ENCODE measurements around the gene SLC38A6. TPM values are rescaled to one million over a fixed set of nuclear protein-coding genes. Genes with fewer than 3 reads are reported as not detected.

The SLC38A6 gene
- total and polyA plus RNA-seq, 3 experiments from 2014 or later: 4.1 to 7.4 (median 5.8) TPM

DNA sequence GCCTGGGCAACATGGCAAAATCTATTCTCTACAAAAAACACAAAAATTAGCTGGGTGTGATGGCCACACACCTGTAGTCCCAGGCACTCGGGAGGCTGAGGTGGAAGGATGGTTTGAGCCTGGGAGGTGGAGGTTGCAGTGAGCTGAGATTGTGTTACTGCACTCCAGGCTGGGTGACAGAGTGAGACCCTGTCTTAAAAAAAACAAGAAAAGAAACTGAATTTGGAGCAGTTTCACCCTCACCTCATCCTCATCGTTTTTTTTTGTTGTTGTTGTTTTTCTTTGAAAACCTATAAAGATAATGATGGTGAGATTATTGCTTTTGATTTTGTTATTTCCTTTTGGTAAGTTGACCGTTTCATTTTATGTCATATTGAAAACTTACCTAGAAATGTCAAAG lies 60.7 kb downstream of the SLC38A6 start:
- CTCF ChIA-PET: no interaction called here
- Mint-ChIP-seq H3K4me1 (no peaks in the 10 kb centered on the region), H3K27me3 (no peaks in the 10 kb centered on the region), H3K36me3 (peaks cover 0 to 4% (median 3%) of the 10 kb centered on the region in 3 donors), H3K4me3 (no peak overlapping the region), H3K9me3 (no peaks in the 10 kb centered on the region), H3K27ac (peak overlapping the region in 1 of 8 donors; percentile 83)
- DNase-seq: no peak
- POLR2A ChIA-PET: no interaction called here
- Histone ChIP-seq H3K9me3 (ENCODE audit: low read length) (no peaks in the 10 kb centered on the region), H3K36me3 (ENCODE audit: insufficient read depth, low read length) (no peaks in the 10 kb centered on the region), H3K4me1 (ENCODE audit: insufficient read depth, low read length) (no peaks in the 10 kb centered on the region), H3K27me3 (ENCODE audit: insufficient read depth, low read length, poor library complexity, severe bottlenecking) (no peaks in the 10 kb centered on the region), H3K4me3 (ENCODE audit: low read length) (no peak overlapping the region), H3K27ac (ENCODE audit: low read depth, low read length) (no peak overlapping the region)

DNA sequence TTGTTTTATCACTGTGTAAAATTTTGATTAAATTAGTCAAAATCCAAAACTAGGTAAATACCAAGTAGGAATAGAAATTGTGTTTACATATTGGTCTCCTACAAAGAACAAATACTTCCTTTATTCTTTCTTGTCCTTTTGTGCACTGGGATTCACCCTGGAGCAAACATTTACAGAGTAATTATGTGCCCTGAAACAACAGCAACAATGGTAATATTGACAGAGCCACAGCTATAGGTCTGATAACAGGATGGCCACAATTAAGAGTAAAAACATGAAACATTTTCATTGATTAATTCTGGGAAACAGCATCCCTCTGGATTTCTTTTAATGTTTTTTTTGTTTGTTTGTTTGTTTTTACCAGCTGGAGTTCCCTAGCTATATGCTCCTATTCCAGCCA lies 61.2 kb downstream of the SLC38A6 start:
- Histone ChIP-seq H3K9me3 (ENCODE audit: low read length) (no peaks in the 10 kb centered on the region), H3K27ac (ENCODE audit: low read depth, low read length) (no peak overlapping the region), H3K4me1 (ENCODE audit: insufficient read depth, low read length) (no peaks in the 10 kb centered on the region), H3K36me3 (ENCODE audit: insufficient read depth, low read length) (no peaks in the 10 kb centered on the region), H3K27me3 (ENCODE audit: insufficient read depth, low read length, poor library complexity, severe bottlenecking) (no peaks in the 10 kb centered on the region), H3K4me3 (ENCODE audit: low read length) (no peak overlapping the region)
- no peak for DNase-seq
- peaks cover 0 to 4% (median 3%) of the 10 kb centered on the region in 3 donors for H3K36me3 Mint-ChIP-seq
- CTCF ChIA-PET: no interaction called here
- POLR2A ChIA-PET: no interaction called here
- H3K4me1 Mint-ChIP-seq: no peaks in the 10 kb centered on the region
- no peak overlapping the region for H3K4me3 Mint-ChIP-seq
- H3K27me3 Mint-ChIP-seq: no peaks in the 10 kb centered on the region
- no peak overlapping the region for H3K27ac Mint-ChIP-seq
- H3K9me3 Mint-ChIP-seq: no peaks in the 10 kb centered on the region

DNA sequence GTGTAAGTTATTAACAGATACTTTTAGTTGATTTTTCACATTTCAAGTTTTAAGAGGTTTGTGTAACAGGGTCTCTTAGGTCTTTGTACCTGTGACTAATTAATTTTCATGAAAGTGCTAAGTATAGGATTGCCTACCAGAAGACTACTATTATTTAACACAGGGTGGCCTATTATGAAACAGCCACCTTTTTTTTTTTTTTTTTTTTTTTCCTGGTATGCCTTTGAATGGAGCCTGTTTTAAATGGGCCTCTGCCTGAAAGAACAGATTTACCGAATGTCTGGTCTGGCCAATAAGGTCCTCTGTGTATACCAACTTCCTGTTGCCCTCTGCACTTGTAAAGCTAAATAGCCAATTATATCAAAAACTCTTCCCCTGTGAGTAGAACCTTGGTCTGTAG lies 62.5 kb downstream of the SLC38A6 start:
- Mint-ChIP-seq H3K4me3 (no peak overlapping the region), H3K27me3 (no peaks in the 10 kb centered on the region), H3K4me1 (no peaks in the 10 kb centered on the region), H3K36me3 (peaks cover 0 to 5% (median 4%) of the 10 kb centered on the region in 3 donors), H3K27ac (no peak overlapping the region), H3K9me3 (no peaks in the 10 kb centered on the region)
- DNase-seq: no peak
- Histone ChIP-seq H3K27me3 (ENCODE audit: insufficient read depth, low read length, poor library complexity, severe bottlenecking) (no peaks in the 10 kb centered on the region), H3K27ac (ENCODE audit: low read depth, low read length) (no peak overlapping the region), H3K4me1 (ENCODE audit: insufficient read depth, low read length) (no peaks in the 10 kb centered on the region), H3K9me3 (ENCODE audit: low read length) (no peaks in the 10 kb centered on the region), H3K36me3 (ENCODE audit: insufficient read depth, low read length) (no peaks in the 10 kb centered on the region), H3K4me3 (ENCODE audit: low read length) (no peak overlapping the region)
- ChIA-PET POLR2A (no interaction called here), CTCF (no interaction called here)

DNA sequence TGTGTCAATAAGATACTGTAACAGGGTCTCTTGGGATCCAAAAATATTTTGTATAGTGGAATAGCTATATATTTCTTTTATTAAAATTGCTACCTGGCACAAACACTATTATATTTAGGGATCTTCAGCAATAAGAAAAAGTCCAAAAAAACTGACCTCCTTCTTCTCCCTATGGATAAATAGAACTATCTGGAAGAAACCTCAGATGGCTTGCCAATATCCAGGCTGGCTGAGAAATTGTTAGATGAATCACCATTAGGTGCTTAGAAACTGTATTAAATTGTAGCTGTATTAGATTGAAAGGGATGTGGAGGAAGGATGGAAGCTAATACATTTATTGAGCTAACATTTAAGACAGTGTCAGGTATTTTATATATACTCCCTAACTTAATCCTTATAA lies 66.0 kb downstream of the SLC38A6 start:
- peaks cover 4 to 12% (median 9%) of the 10 kb centered on the region in 3 donors for H3K36me3 Mint-ChIP-seq
- H3K4me1 Mint-ChIP-seq: no peaks in the 10 kb centered on the region
- no peak for DNase-seq
- ChIA-PET POLR2A (no interaction called here), CTCF (no interaction called here)
- Histone ChIP-seq H3K27ac (ENCODE audit: low read depth, low read length) (no peak overlapping the region), H3K4me3 (ENCODE audit: low read length) (no peak overlapping the region), H3K27me3 (ENCODE audit: insufficient read depth, low read length, poor library complexity, severe bottlenecking) (no peaks in the 10 kb centered on the region), H3K36me3 (ENCODE audit: insufficient read depth, low read length) (no peaks in the 10 kb centered on the region), H3K4me1 (ENCODE audit: insufficient read depth, low read length) (no peaks in the 10 kb centered on the region), H3K9me3 (ENCODE audit: low read length) (no peaks in the 10 kb centered on the region)
- no peaks in the 10 kb centered on the region for H3K9me3 Mint-ChIP-seq
- no peak overlapping the region for H3K4me3 Mint-ChIP-seq
- H3K27ac Mint-ChIP-seq: no peak overlapping the region
- H3K27me3 Mint-ChIP-seq: no peaks in the 10 kb centered on the region

DNA sequence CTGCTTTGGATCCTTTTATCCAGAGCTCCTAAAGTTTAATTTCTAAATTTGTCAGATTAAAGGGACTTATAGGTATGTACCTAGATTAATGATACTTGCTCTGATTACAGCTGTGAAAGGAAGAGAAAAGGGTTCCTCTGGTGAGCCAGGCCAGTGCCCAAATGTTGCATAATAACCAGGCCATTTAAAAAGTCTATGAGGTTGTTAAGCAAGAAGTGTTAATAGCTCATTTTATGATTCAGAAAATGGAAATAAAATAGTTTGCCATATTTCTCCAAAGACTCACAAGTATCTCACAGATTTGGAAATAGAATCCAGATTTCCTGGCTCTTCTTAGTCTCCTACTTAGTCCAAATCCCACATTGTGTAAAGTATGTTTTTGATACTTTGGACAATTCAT lies 67.6 kb downstream of the SLC38A6 start:
- H3K27me3 Mint-ChIP-seq: no peaks in the 10 kb centered on the region
- ChIA-PET POLR2A (no interaction called here), CTCF (no interaction called here)
- no peak overlapping the region for H3K27ac Mint-ChIP-seq
- no peaks in the 10 kb centered on the region for H3K27me3 ChIP-seq (ENCODE audit: insufficient read depth, low read length, poor library complexity, severe bottlenecking)
- H3K4me3 ChIP-seq (ENCODE audit: low read length): no peak overlapping the region
- DNase-seq: no peak
- no peaks in the 10 kb centered on the region for H3K9me3 ChIP-seq (ENCODE audit: low read length)
- H3K4me1 ChIP-seq (ENCODE audit: insufficient read depth, low read length): no peaks in the 10 kb centered on the region
- H3K4me3 Mint-ChIP-seq: no peak overlapping the region
- peaks cover 12 to 17% (median 14%) of the 10 kb centered on the region in 3 donors for H3K36me3 Mint-ChIP-seq
- no peaks in the 10 kb centered on the region for H3K36me3 ChIP-seq (ENCODE audit: insufficient read depth, low read length)
- no peaks in the 10 kb centered on the region for H3K4me1 Mint-ChIP-seq
- H3K9me3 Mint-ChIP-seq: peaks cover 0 to 8% (median 0%) of the 10 kb centered on the region in 5 donors
- H3K27ac ChIP-seq (ENCODE audit: low read depth, low read length): no peak overlapping the region

DNA sequence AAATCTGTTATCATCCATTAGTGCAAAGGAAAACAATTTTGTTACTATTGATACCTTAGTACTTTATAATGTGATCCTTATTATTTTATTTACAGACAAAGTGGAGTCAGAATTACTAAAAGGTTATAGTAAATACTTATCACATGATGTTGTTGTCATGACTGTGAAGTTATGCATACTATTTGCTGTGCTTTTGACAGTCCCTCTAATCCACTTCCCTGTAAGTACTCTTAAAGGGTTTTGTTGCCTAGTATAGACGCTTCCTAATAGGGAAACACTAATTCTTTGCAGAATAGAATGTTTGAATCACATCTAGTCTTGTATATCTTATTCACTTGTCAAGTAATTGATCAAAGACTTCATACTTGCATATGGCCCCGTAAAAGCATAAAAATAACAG lies 69.4 kb downstream of the SLC38A6 start:
- no peak for DNase-seq
- peaks cover 12 to 27% (median 26%) of the 10 kb centered on the region in 3 donors for H3K36me3 Mint-ChIP-seq
- H3K9me3 Mint-ChIP-seq: peaks cover 0 to 19% (median 3%) of the 10 kb centered on the region in 5 donors
- H3K4me1 Mint-ChIP-seq: no peaks in the 10 kb centered on the region
- CTCF ChIA-PET: no interaction called here
- POLR2A ChIA-PET: no interaction called here
- H3K27me3 Mint-ChIP-seq: peaks cover 0 to 1% of the 10 kb centered on the region in 2 donors
- no peaks in the 10 kb centered on the region for H3K9me3 ChIP-seq (ENCODE audit: low read length)
- H3K36me3 ChIP-seq (ENCODE audit: insufficient read depth, low read length): no peaks in the 10 kb centered on the region
- no peak overlapping the region for H3K4me3 ChIP-seq (ENCODE audit: low read length)
- H3K27ac ChIP-seq (ENCODE audit: low read depth, low read length): no peak overlapping the region
- no peaks in the 10 kb centered on the region for H3K27me3 ChIP-seq (ENCODE audit: insufficient read depth, low read length, poor library complexity, severe bottlenecking)
- no peak overlapping the region for H3K4me3 Mint-ChIP-seq
- H3K4me1 ChIP-seq (ENCODE audit: insufficient read depth, low read length): no peaks in the 10 kb centered on the region
- no peak overlapping the region for H3K27ac Mint-ChIP-seq

DNA sequence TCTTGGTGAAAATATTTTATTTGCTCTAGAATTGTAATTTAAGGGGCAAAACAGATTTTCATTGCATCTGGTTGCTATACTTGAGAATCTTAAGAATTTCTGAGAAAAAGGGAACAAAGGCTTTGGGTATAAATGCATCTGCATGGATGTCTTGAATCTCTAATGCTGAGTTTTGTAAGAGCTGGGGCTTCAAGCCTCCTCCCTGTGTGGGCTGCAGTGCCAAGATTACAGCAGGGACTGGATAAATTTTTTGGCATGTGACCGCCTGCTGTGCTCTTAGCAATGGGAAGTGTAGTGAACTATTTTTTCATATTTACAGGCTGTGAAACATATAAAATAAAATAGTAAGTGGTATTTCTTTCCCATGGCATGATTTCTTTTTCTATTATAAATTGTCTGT lies 70.0 kb downstream of the SLC38A6 start:
- CTCF ChIA-PET: no interaction called here
- no peak overlapping the region for H3K27ac ChIP-seq (ENCODE audit: low read depth, low read length)
- Mint-ChIP-seq H3K4me1 (no peaks in the 10 kb centered on the region), H3K36me3 (peaks cover 12 to 26% (median 25%) of the 10 kb centered on the region in 3 donors), H3K27me3 (peaks cover 0 to 1% of the 10 kb centered on the region in 2 donors), H3K9me3 (peaks cover 0 to 19% (median 3%) of the 10 kb centered on the region in 5 donors), H3K4me3 (no peak overlapping the region), H3K27ac (no peak overlapping the region)
- POLR2A ChIA-PET: no interaction called here
- H3K4me1 ChIP-seq (ENCODE audit: insufficient read depth, low read length): no peaks in the 10 kb centered on the region
- no peak overlapping the region for H3K4me3 ChIP-seq (ENCODE audit: low read length)
- no peaks in the 10 kb centered on the region for H3K9me3 ChIP-seq (ENCODE audit: low read length)
- H3K36me3 ChIP-seq (ENCODE audit: insufficient read depth, low read length): no peaks in the 10 kb centered on the region
- no peak for DNase-seq
- no peaks in the 10 kb centered on the region for H3K27me3 ChIP-seq (ENCODE audit: insufficient read depth, low read length, poor library complexity, severe bottlenecking)

DNA sequence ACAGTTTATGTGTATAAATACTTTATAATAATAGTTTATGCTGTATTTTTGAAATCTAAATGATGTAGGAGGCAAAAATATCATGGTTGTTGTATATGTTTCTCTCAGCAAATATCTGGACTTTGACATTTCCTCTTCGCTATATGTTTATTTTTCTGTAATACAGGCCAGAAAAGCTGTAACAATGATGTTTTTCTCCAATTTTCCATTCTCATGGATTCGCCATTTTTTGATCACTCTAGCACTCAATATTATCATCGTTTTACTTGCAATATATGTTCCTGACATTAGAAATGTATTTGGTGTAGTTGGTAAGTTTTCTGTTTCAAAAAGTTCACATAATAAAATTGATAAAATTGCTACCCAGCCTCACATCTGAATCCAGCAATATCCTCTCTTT lies 70.6 kb downstream of the SLC38A6 start:
- no peaks in the 10 kb centered on the region for H3K27me3 ChIP-seq (ENCODE audit: insufficient read depth, low read length, poor library complexity, severe bottlenecking)
- H3K4me1 Mint-ChIP-seq: no peaks in the 10 kb centered on the region
- H3K36me3 ChIP-seq (ENCODE audit: insufficient read depth, low read length): no peaks in the 10 kb centered on the region
- H3K4me3 Mint-ChIP-seq: no peak overlapping the region
- no peaks in the 10 kb centered on the region for H3K9me3 ChIP-seq (ENCODE audit: low read length)
- ChIA-PET POLR2A (no interaction called here), CTCF (no interaction called here)
- DNase-seq: no peak
- no peaks in the 10 kb centered on the region for H3K4me1 ChIP-seq (ENCODE audit: insufficient read depth, low read length)
- no peak overlapping the region for H3K27ac Mint-ChIP-seq
- no peak overlapping the region for H3K4me3 ChIP-seq (ENCODE audit: low read length)
- peaks cover 0 to 19% (median 3%) of the 10 kb centered on the region in 5 donors for H3K9me3 Mint-ChIP-seq
- no peak overlapping the region for H3K27ac ChIP-seq (ENCODE audit: low read depth, low read length)
- peaks cover 11 to 26% (median 24%) of the 10 kb centered on the region in 3 donors for H3K36me3 Mint-ChIP-seq
- H3K27me3 Mint-ChIP-seq: peaks cover 0 to 1% of the 10 kb centered on the region in 2 donors

DNA sequence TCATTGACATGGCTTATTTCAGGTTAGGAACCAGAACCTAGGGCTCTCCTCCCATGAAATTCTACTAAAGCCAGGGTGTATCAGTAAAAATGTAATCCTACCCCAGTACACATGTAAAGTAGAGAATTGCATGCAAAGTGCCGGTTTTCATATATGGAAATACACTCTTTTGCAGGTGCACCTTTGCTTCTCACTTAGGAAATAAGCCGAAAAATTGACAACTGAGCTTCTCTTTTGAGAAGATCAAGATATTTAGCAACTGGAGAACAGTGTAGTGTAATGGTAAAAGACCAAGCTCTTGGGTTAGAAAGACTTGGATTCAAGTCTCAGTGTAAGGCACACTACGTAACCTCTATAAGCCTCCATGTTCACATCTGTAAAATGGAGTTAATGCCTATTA lies 82.4 kb downstream of the SLC38A6 start:
- peaks cover 0 to 7% (median 4%) of the 10 kb centered on the region in 5 donors for H3K9me3 Mint-ChIP-seq
- H3K4me3 ChIP-seq (ENCODE audit: low read length): no peak overlapping the region
- ChIA-PET POLR2A (no interaction called here), CTCF (no interaction called here)
- H3K36me3 Mint-ChIP-seq: peaks cover 10 to 19% (median 11%) of the 10 kb centered on the region in 3 donors
- H3K4me1 ChIP-seq (ENCODE audit: insufficient read depth, low read length): no peaks in the 10 kb centered on the region
- no peaks in the 10 kb centered on the region for H3K9me3 ChIP-seq (ENCODE audit: low read length)
- DNase-seq: no peak
- H3K36me3 ChIP-seq (ENCODE audit: insufficient read depth, low read length): no peaks in the 10 kb centered on the region
- H3K27ac Mint-ChIP-seq: no peak overlapping the region
- H3K27me3 ChIP-seq (ENCODE audit: insufficient read depth, low read length, poor library complexity, severe bottlenecking): no peaks in the 10 kb centered on the region
- H3K27ac ChIP-seq (ENCODE audit: low read depth, low read length): no peak overlapping the region
- H3K4me3 Mint-ChIP-seq: no peak overlapping the region
- peaks cover 0 to 2% of the 10 kb centered on the region in 2 donors for H3K27me3 Mint-ChIP-seq
- H3K4me1 Mint-ChIP-seq: no peaks in the 10 kb centered on the region
